ENCODE data around the gene C10orf143. TPM values are rescaled to one million over a fixed set of nuclear protein-coding genes. Genes with fewer than 3 reads are reported as not detected.

C10orf143 gene
- total RNA-seq, 2 donors from 2014 or later = 1.5 to 1.9 TPM

DNA sequence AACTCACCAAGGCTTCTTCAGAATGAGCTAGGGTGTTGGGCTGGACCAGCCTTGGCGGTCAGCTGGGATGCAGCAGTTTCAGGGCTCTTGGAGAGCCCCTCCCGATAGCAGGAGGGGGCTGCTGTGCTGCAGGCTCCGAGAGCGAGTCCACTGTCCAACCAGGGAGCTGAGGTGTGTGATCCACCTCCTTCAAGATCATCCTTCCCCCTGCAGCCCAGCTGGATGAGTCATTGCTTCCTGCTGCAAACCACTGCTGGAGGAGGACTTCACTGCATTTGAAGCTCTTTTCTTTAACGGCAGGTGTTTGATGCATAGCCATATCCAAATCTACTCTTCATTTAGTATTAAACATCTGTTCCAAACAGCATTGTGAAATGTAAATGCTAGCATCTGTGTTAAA is 92.4 kb downstream of the C10orf143 start:
- peaks cover 2% of the 10 kb centered on the region for H3K27me3 Mint-ChIP-seq (ENCODE audit: insufficient read depth)
- no peaks in the 10 kb centered on the region for H3K36me3 ChIP-seq (ENCODE audit: control insufficient read depth, insufficient read depth, low read length)

DNA sequence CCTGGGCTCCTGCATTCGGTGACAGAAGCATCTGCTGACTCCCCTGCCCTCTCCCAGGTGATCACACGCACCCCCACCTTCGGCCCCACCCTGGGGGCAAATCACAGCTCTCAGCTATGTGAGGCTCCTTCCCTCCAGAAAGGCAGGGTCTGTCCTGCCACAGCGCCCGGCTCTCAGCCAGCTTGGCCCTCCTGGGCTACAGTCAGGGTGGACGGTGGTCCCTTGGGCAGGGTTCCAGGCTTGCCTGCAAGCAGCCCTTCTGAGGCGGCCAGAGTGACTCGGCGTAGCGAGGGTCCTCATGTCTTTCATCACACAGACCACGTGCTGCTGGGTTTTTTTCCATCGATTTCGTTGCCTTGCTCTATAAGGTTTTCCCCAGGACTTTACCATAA is 93.0 kb downstream of the C10orf143 start:
- TF ChIP-seq, protein P1, sequence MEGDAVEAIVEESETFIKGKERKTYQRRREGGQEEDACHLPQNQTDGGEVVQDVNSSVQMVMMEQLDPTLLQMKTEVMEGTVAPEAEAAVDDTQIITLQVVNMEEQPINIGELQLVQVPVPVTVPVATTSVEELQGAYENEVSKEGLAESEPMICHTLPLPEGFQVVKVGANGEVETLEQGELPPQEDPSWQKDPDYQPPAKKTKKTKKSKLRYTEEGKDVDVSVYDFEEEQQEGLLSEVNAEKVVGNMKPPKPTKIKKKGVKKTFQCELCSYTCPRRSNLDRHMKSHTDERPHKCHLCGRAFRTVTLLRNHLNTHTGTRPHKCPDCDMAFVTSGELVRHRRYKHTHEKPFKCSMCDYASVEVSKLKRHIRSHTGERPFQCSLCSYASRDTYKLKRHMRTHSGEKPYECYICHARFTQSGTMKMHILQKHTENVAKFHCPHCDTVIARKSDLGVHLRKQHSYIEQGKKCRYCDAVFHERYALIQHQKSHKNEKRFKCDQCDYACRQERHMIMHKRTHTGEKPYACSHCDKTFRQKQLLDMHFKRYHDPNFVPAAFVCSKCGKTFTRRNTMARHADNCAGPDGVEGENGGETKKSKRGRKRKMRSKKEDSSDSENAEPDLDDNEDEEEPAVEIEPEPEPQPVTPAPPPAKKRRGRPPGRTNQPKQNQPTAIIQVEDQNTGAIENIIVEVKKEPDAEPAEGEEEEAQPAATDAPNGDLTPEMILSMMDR (conservative IDR thresholded peaks at IDR 0.05) = no peak
- H3K27me3 Mint-ChIP-seq (ENCODE audit: insufficient read depth) = peaks cover 2% of the 10 kb centered on the region
- H3K4me3 ChIP-seq (ENCODE audit: low read length) = no peak overlapping the region
- no peaks in the 10 kb centered on the region for H3K9me3 Mint-ChIP-seq
- no peaks in the 10 kb centered on the region for H3K4me1 Mint-ChIP-seq
- no peaks in the 10 kb centered on the region for H3K36me3 ChIP-seq (ENCODE audit: control insufficient read depth, insufficient read depth, low read length)
- H3K27ac ChIP-seq (ENCODE audit: low read depth, low read length) = no peak overlapping the region
- no peak overlapping the region for H3K27ac Mint-ChIP-seq
- no peaks in the 10 kb centered on the region for H3K36me3 Mint-ChIP-seq (ENCODE audit: low read depth)
- no peaks in the 10 kb centered on the region for H3K9me3 ChIP-seq (ENCODE audit: control insufficient read depth, low read length)
- H3K27me3 ChIP-seq (ENCODE audit: control insufficient read depth, insufficient read depth, low read length, poor library complexity, severe bottlenecking) = no peaks in the 10 kb centered on the region
- H3K9ac ChIP-seq (ENCODE audit: extremely low read depth, low read length, poor library complexity, severe bottlenecking) = no peak overlapping the region
- 94 to 97% methylated on average over 11 to 13 of the region's 13 CpGs for WGBS, 2 experiments (ENCODE audit: insufficient coverage in 1 of 2, insufficient read length in 1 of 2)
- DNase-seq = no peak
- no peaks in the 10 kb centered on the region for H3K4me1 ChIP-seq (ENCODE audit: control insufficient read depth, insufficient read depth, low read length)
- no peak overlapping the region for H3K4me3 Mint-ChIP-seq

More for the DNA sequence above, 92.4 kb downstream of the C10orf143 start:
- Histone ChIP-seq H3K27ac (ENCODE audit: low read depth, low read length) (no peak overlapping the region), H3K4me1 (ENCODE audit: control insufficient read depth, insufficient read depth, low read length) (no peaks in the 10 kb centered on the region), H3K9me3 (ENCODE audit: control insufficient read depth, low read length) (no peaks in the 10 kb centered on the region), H3K4me3 (ENCODE audit: low read length) (no peak overlapping the region), H3K9ac (ENCODE audit: extremely low read depth, low read length, poor library complexity, severe bottlenecking) (no peak overlapping the region), H3K27me3 (ENCODE audit: control insufficient read depth, insufficient read depth, low read length, poor library complexity, severe bottlenecking) (no peaks in the 10 kb centered on the region)
- Mint-ChIP-seq H3K4me3 (no peak overlapping the region), H3K4me1 (no peaks in the 10 kb centered on the region), H3K9me3 (no peaks in the 10 kb centered on the region), H3K36me3 (ENCODE audit: low read depth) (no peaks in the 10 kb centered on the region), H3K27ac (no peak overlapping the region)
- 67 to 84% methylated on average over 1 to 5 of the region's 5 CpGs for WGBS, 2 experiments (ENCODE audit: insufficient coverage in 1 of 2, insufficient read length in 1 of 2)
- TF ChIP-seq, protein P1 (conservative IDR thresholded peaks at IDR 0.05) = no peak
- DNase-seq = peak; percentile 63

DNA sequence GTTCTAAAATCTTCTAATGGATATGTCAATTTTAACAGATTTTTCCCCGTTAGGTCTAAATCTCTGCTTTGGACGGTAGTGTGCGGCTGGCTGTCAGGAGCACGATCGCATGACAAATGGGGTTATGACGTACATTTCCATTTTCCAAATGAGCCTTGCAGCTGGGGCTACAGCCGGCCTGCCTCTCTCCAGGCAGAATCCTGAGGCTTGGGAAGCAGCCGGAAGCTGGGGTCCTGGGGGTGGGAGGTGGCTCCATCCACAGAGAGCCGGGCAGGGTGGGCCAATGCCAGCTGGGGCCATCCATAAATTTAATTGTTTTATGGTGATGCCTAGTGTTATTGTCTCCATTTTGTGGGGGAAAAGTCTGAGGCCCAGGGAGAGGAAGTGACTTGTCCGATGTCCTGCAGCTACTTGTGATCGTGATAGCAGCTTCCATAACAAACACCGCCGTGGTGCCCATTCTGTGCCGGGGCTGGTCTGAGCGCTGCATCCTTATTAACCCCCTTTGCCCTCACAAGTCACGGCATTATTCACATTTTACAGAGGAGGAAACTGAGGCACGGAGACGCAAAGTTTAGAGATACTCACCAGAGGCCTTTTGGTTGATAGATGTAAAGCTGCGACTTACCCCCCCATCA is 93.5 kb downstream of the C10orf143 start:
- 91 to 96% methylated on average over 12 to 19 of the region's 19 CpGs for WGBS, 2 experiments (ENCODE audit: insufficient coverage in 1 of 2, insufficient read length in 1 of 2)
- Mint-ChIP-seq H3K27ac (no peak overlapping the region), H3K9me3 (no peaks in the 10 kb centered on the region), H3K4me3 (no peak overlapping the region), H3K36me3 (ENCODE audit: low read depth) (no peaks in the 10 kb centered on the region), H3K4me1 (no peaks in the 10 kb centered on the region), H3K27me3 (ENCODE audit: insufficient read depth) (peaks cover 2% of the 10 kb centered on the region)
- Histone ChIP-seq H3K36me3 (ENCODE audit: control insufficient read depth, insufficient read depth, low read length) (no peaks in the 10 kb centered on the region), H3K27ac (ENCODE audit: low read depth, low read length) (no peak overlapping the region), H3K27me3 (ENCODE audit: control insufficient read depth, insufficient read depth, low read length, poor library complexity, severe bottlenecking) (no peaks in the 10 kb centered on the region), H3K9ac (ENCODE audit: extremely low read depth, low read length, poor library complexity, severe bottlenecking) (no peak overlapping the region), H3K4me1 (ENCODE audit: control insufficient read depth, insufficient read depth, low read length) (no peaks in the 10 kb centered on the region), H3K4me3 (ENCODE audit: low read length) (no peak overlapping the region), H3K9me3 (ENCODE audit: control insufficient read depth, low read length) (no peaks in the 10 kb centered on the region)
- no peak for DNase-seq
- TF ChIP-seq, protein P1 (conservative IDR thresholded peaks at IDR 0.05) = no peak
